ENCODE results near the gene EPRS1. TPM values are rescaled to one million over a fixed set of nuclear protein-coding genes. Genes with fewer than 3 reads are reported as not detected.

EPRS1 gene
- total and polyA plus RNA-seq, 9 of the 15 experiments (the other 6 are each of a cell fraction or from before 2014, with no cell fraction given): 129 to 291 (median 248) TPM

- TF ChIP-seq EWSR1 (IDR thresholded peaks at IDR 0.05; ENCODE audit: borderline replicate concordance, low read depth, partially characterized antibody): no peak
- no peak for TF ChIP-seq CAMTA2 (CRISPR knock-in tag; conservative IDR thresholded peaks at IDR 0.05)
- TF ChIP-seq MAX (CRISPR knock-in tag; IDR thresholded peaks at IDR 0.05): peak; percentile 99
- TF ChIP-seq TCF7L2 (IDR thresholded peaks at IDR 0.05; ENCODE audit: low read depth, low read length): no peak
- TF ChIP-seq CTCFL (IDR thresholded peaks at IDR 0.05; ENCODE audit: borderline replicate concordance, insufficient read depth, low read depth, low read length, poor library complexity, severe bottlenecking): peak; percentile 81
- peak; percentile 54 for TF ChIP-seq TAF9B (IDR thresholded peaks at IDR 0.05; ENCODE audit: partially characterized antibody)
- TF ChIP-seq GABPB2 (CRISPR knock-in tag; conservative IDR thresholded peaks at IDR 0.05): no peak
- TF ChIP-seq CTCF (IDR thresholded peaks at IDR 0.05 in 2 of 3, conservative IDR thresholded peaks at IDR 0.05 in 1 of 3; ENCODE audit: insufficient read depth in 2 of 3, low read depth in 1 of 3, low read length in 3 of 3): peak; percentile 91 to 94 (median 91)
- peak; percentile 33; the same call in 1 of the 2 replicates for TF ChIP-seq FOSL1 (tag; conservative IDR thresholded peaks at IDR 0.05)
- TF ChIP-seq SRSF1 (IDR thresholded peaks at IDR 0.05; ENCODE audit: low read depth, low read length): no peak
- no peak; the same call in none of the 2 replicates for TF ChIP-seq BRD4 (IDR thresholded peaks at IDR 0.05)
- peak; percentile 99 for TF ChIP-seq RBFOX2 (IDR thresholded peaks at IDR 0.05; ENCODE audit: low read depth, low read length)
- TF ChIP-seq NKRF (IDR thresholded peaks at IDR 0.05; ENCODE audit: borderline replicate concordance): peak; percentile 96
- TF ChIP-seq USF1 (CRISPR knock-in tag; IDR thresholded peaks at IDR 0.05): peak; percentile 73
- peak; percentile 67 for TF ChIP-seq PRPF4 (IDR thresholded peaks at IDR 0.05; ENCODE audit: insufficient read depth, low read depth, low read length, poor library complexity, severe bottlenecking)
- peak; percentile 85; the same call in 1 of the 2 replicates for TF ChIP-seq XRCC5 (IDR thresholded peaks at IDR 0.05; ENCODE audit: low read depth, low read length)
- no peak for TF ChIP-seq PYGO2 (tag; IDR thresholded peaks at IDR 0.05)
Measured at GRCh38 chr1:220046052-220046930, at the start of gene EPRS1 (continued).
